Measurements from ENCODE around the gene TPM2. TPM values are rescaled to one million over a fixed set of nuclear protein-coding genes. Genes with fewer than 3 reads are reported as not detected.

The TPM2 gene
- total RNA-seq, 4 donors from 2014 or later, result 45.4 to 79.6 (median 72.2) TPM

- no peak for DNase-seq
These were observed 21.2 kb upstream of the TPM2 start for GRCh38 chr9:35710818-35711500.

DNA sequence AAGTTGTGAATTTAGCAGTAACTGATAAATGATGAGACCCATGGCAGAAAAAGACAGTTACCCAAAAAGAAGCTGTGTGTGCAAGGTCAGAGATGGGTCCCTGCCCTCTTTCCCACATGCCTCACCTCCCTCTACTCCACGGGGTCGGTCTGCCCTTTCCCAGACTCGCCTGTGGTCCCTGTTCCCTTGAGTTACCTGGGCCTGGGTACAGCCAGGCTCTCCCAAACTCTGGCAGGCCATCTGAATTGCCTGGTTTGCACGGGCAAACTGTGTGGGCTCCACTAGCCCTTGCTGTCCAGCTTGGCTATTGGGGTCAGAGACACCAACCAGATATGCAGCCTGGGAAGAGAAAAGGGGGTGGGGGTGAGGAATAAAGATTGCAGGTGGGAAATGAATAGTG, 18.4 kb upstream of the TPM2 start:
- 91 to 96% methylated on average over 4 of the region's 4 CpGs for WGBS, 2 donors

More at GRCh38 chr9:35710818-35711500, 21.2 kb upstream of the TPM2 start:
- Histone ChIP-seq H3K9me3 (no peaks in the 10 kb centered on the region), H3K36me3 (peaks cover 89 to 93% of the 10 kb centered on the region in 2 donors), H3K4me3 (replicated peaks in 1 of 3) (no peak overlapping the region), H3K27ac (no peak overlapping the region), H3K4me1 (no peaks in the 10 kb centered on the region), H3K27me3 (no peaks in the 10 kb centered on the region)
- intact Hi-C loops (cut with DNase I), result no loop called here
- TF ChIP-seq CTCF (IDR thresholded peaks at IDR 0.05) (no peak), POLR2A (IDR thresholded peaks at IDR 0.05) (no peak)
- WGBS, 2 donors, result 90 to 94% methylated on average over 7 of the region's 7 CpGs

DNA sequence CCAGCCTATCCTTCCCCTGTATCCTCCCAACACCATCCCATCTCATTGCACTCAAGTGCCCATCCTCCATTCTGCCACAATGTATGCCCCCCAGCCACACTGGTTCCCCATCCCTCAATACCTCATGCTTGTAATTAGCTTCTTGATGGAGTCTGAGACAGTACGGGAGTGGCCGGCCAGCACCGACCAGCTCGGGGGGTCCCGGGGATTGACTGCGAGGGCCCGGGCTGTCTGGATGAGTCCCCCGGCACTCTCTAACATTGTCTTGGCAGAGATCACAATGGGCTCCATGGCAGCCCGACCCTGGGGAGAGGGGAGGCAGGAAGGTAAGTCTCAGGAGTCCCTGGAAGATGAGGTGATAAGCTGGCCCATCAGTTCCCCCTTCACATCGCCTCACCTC, 17.2 kb upstream of the TPM2 start:
- TF ChIP-seq CTCF (IDR thresholded peaks at IDR 0.05), result no peak
- no peak for TF ChIP-seq POLR2A (IDR thresholded peaks at IDR 0.05)

More for the DNA sequence above, 18.4 kb upstream of the TPM2 start:
- DNase-seq, result no peak
- Histone ChIP-seq H3K27me3 (no peaks in the 10 kb centered on the region), H3K27ac (no peak overlapping the region), H3K9me3 (no peaks in the 10 kb centered on the region), H3K36me3 (peaks cover 89 to 93% of the 10 kb centered on the region in 2 donors), H3K4me1 (no peaks in the 10 kb centered on the region), H3K4me3 (replicated peaks in 1 of 3) (no peak overlapping the region)
- intact Hi-C loops (cut with DNase I), result no loop called here
- TF ChIP-seq CTCF (IDR thresholded peaks at IDR 0.05) (no peak), POLR2A (IDR thresholded peaks at IDR 0.05) (no peak)

DNA sequence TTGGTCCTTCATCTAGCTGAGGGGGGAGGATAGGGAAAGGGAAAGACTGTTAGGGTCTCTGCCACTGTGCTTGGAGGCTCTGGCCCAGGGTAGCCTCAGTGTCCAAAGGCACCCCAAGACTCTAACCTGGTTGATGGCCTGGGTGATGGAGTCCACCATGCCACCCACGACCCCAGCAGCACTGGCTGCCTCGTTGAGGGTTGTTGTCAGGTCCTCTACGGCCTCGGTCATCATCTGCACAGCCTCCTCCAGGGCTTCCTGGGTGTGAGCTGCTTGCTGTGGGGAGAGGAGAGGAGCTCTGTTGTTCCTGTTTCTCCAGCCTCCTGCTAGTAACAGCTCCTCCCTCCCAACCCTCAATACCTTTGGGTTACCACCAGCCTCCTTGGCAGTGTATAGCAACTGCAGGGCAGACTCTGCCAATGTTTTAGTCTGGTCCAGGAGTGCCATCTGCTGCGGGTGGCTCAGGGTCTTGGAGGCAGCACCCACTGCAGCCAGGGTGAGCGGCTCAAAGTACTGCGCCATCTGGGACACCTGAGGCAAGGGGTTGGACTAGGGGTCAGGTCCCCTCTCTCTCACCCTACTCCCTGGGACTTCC, 16.2 kb upstream of the TPM2 start:
- Histone ChIP-seq H3K4me1 (no peaks in the 10 kb centered on the region), H3K9me3 (no peaks in the 10 kb centered on the region), H3K4me3 (replicated peaks in 1 of 3) (no peak overlapping the region), H3K36me3 (peaks cover 89 to 94% of the 10 kb centered on the region in 2 donors), H3K27ac (no peak overlapping the region), H3K27me3 (no peaks in the 10 kb centered on the region)
- intact Hi-C loops (cut with DNase I), result no loop called here
- no peak for TF ChIP-seq CTCF (IDR thresholded peaks at IDR 0.05)
- no peak for TF ChIP-seq POLR2A (IDR thresholded peaks at IDR 0.05)
- no peak for DNase-seq
- WGBS, 2 donors, result 93 to 98% methylated on average over 4 to 7 of the region's 7 CpGs

More for the DNA sequence above, 17.2 kb upstream of the TPM2 start:
- no peaks in the 10 kb centered on the region for H3K4me1 ChIP-seq
- H3K4me3 ChIP-seq (replicated peaks in 1 of 3), result no peak overlapping the region
- peaks cover 89 to 94% of the 10 kb centered on the region in 2 donors for H3K36me3 ChIP-seq
- 95 to 97% methylated on average over 9 to 10 of the region's 10 CpGs for WGBS, 2 donors
- no peak for DNase-seq
- H3K27me3 ChIP-seq, result no peaks in the 10 kb centered on the region
- H3K27ac ChIP-seq, result no peak overlapping the region
- no peaks in the 10 kb centered on the region for H3K9me3 ChIP-seq
- intact Hi-C loops (cut with DNase I), result no loop called here

DNA sequence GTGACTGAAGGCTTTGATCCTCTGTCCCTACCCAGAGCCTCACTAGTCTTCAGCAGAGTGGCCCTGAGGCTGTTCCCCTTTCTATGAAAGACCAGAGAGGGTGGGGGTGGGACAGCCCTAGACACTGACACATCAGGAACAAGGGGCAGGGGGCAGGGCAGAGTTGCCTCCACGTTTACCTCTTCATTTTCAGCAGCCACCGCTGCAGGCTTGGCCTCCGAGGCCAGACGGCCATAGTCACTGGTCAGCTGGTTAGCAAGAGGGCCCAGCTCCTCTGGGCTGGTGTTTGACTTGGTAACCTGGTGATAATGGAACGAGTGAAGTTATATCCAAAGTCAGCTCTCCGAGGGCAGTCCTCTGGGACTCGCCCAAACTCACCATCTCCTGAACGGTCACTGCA, 15.6 kb upstream of the TPM2 start:
- H3K4me3 ChIP-seq (replicated peaks in 1 of 3), result no peak overlapping the region
- H3K4me1 ChIP-seq, result no peaks in the 10 kb centered on the region
- H3K9me3 ChIP-seq, result no peaks in the 10 kb centered on the region
- no peaks in the 10 kb centered on the region for H3K27me3 ChIP-seq
- TF ChIP-seq POLR2A (IDR thresholded peaks at IDR 0.05) (no peak), CTCF (IDR thresholded peaks at IDR 0.05) (no peak)
- intact Hi-C loops (cut with DNase I), result no loop called here
- H3K27ac ChIP-seq, result no peak overlapping the region
- no peak for DNase-seq
- peaks cover 90 to 94% of the 10 kb centered on the region in 2 donors for H3K36me3 ChIP-seq
- 93 to 98% methylated on average over 5 to 6 of the region's 8 CpGs for WGBS, 2 donors
